GM23338 (cell line): ENCODE results near the gene WWOX. TPM values are rescaled to one million over a fixed set of nuclear protein-coding genes. Genes with fewer than 3 reads are reported as not detected.
A peak's percentile ranks its signal among the peaks of the same experiment; 100 is the strongest.

Experiments used
- ATAC-seq: fragments of 200-7000 bp; cut with Tn5 transposase; 3 replicates; pipeline ENCODE4 v1.9.1; 2020
- DNase-seq: peaks from one replicate; pipeline ENCODE4 v3.0.0-alpha.2; 2015; ENCODE audit warnings: low spot score
- H2AFZ ChIP-seq: fragments of 200-600 bp; sonication (generic); 2 replicates; pipeline ENCODE4 v1.8.0; 2016; ENCODE audit warnings: antibody characterized with exemption, mild to moderate bottlenecking, moderate library complexity
- H3F3A ChIP-seq: fragments of 200-600 bp; sonication (generic); replicated peaks from 2 replicates; pipeline ENCODE4 v1.8.0; 2017; ENCODE audit warnings: antibody characterized with exemption, mixed run types, low read depth
- H3K27ac ChIP-seq: fragments of 200-600 bp; sonication (generic); 2 replicates; pipeline ENCODE4 v1.6.1; 2016; ENCODE audit warnings: low read depth
- H3K27me3 ChIP-seq: fragments of 200-600 bp; sonication (generic); 2 replicates; pipeline ENCODE4 v1.8.0; 2016; ENCODE audit warnings: mild to moderate bottlenecking, mixed run types, moderate library complexity; ENCODE audit not compliant: insufficient read depth
- H3K36me3 ChIP-seq: fragments of 200-600 bp; sonication (generic); 2 replicates; pipeline ENCODE4 v1.8.0; 2016; ENCODE audit warnings: mild to moderate bottlenecking; ENCODE audit not compliant: insufficient read depth
- H3K4me1 ChIP-seq: fragments of 200-600 bp; sonication (generic); 2 replicates; pipeline ENCODE4 v1.8.0; 2016; ENCODE audit warnings: mild to moderate bottlenecking, moderate library complexity; ENCODE audit not compliant: insufficient read depth
- H3K4me2 ChIP-seq: fragments of 200-600 bp; sonication (generic); 2 replicates; pipeline ENCODE4 v1.7.1; 2017; ENCODE audit warnings: mixed run types
- H3K4me3 ChIP-seq: fragments of 200-600 bp; sonication (generic); 2 replicates; pipeline ENCODE4 v1.6.1; 2016; ENCODE audit warnings: mixed run types
- H3K79me2 ChIP-seq: fragments of 200-600 bp; sonication (generic); replicated peaks from 2 replicates; pipeline ENCODE4 v1.8.0; 2017; ENCODE audit warnings: mild to moderate bottlenecking; ENCODE audit not compliant: insufficient read depth
- H3K9me2 ChIP-seq: fragments of 200-600 bp; sonication (generic); 2 replicates; pipeline ENCODE4 v1.8.0; 2017; ENCODE audit not compliant: insufficient read depth
- H4K20me1 ChIP-seq: fragments of 200-600 bp; sonication (generic); replicated peaks from 2 replicates; pipeline ENCODE4 v1.8.0; 2017; ENCODE audit warnings: mild to moderate bottlenecking; ENCODE audit not compliant: insufficient read depth
- H3K27ac Mint-ChIP-seq: 2 replicates; pipeline ENCODE4 v1.8.0; 2020; ENCODE audit warnings: inconsistent platforms, mild to moderate bottlenecking, moderate library complexity, mixed read lengths
- H3K27me3 Mint-ChIP-seq: 3 replicates; pipeline ENCODE4 v1.8.0; 2022; ENCODE audit warnings: low read depth, mild to moderate bottlenecking, moderate library complexity, mixed read lengths, inconsistent platforms; ENCODE audit not compliant: insufficient read depth, poor library complexity
- H3K36me3 Mint-ChIP-seq: 3 replicates; pipeline ENCODE4 v1.8.0; 2021; ENCODE audit warnings: low read depth, mild to moderate bottlenecking, inconsistent platforms, moderate library complexity, mixed read lengths
- H3K4me1 Mint-ChIP-seq: 3 replicates; pipeline ENCODE4 v1.8.0; 2020; ENCODE audit warnings: mild to moderate bottlenecking, inconsistent platforms, mixed read lengths
- H3K4me3 Mint-ChIP-seq: 3 replicates; pipeline ENCODE4 v1.8.0; 2021; ENCODE audit warnings: moderate library complexity, mild to moderate bottlenecking, inconsistent platforms, mixed read lengths
- H3K9me3 Mint-ChIP-seq: 3 replicates; pipeline ENCODE4 v1.8.0; 2020; ENCODE audit warnings: moderate library complexity, mild to moderate bottlenecking, inconsistent platforms, mixed read lengths
- CTCF ChIP-seq, 2 experiments: fragments of 200-600 bp in 1 of 2; sonication (generic) in 1 of 2; conservative IDR thresholded peaks; 2 replicates each; pipeline versions ENCODE4 v1.5.1 to v1.6.1; 2016 to 2017; ENCODE audit warnings: antibody characterized with exemption in 2 of 2, low read depth in 2 of 2, mild to moderate bottlenecking in 2 of 2, moderate library complexity in 1 of 2
- EZH2phosphoT487 ChIP-seq: fragments of 200-600 bp; sonication (generic); IDR thresholded peaks from one replicate; pipeline ENCODE4 v1.8.1; 2018; ENCODE audit warnings: antibody characterized with exemption; ENCODE audit not compliant: unreplicated experiment
- JUNB ChIP-seq: IDR thresholded peaks from one replicate; pipeline ENCODE4 v1.6.1; 2016; ENCODE audit warnings: antibody characterized with exemption; ENCODE audit not compliant: unreplicated experiment
- NANOG ChIP-seq: IDR thresholded peaks from 2 replicates; pipeline ENCODE4 v1.6.1; 2016; ENCODE audit warnings: antibody characterized with exemption, borderline replicate concordance
- POLR2AphosphoS5 ChIP-seq: IDR thresholded peaks from 2 replicates; pipeline ENCODE4 v1.6.1; 2016; ENCODE audit warnings: antibody characterized with exemption, low read depth
- STAT1 ChIP-seq: IDR thresholded peaks from one replicate; pipeline ENCODE4 v1.6.1; 2016; ENCODE audit warnings: antibody characterized with exemption; ENCODE audit not compliant: unreplicated experiment
- ZNF331 ChIP-seq: fragments of 250-450 bp; sonication (Bioruptor Pico); IDR thresholded peaks from 2 replicates; pipeline ENCODE4 v1.5.0; 2020; ENCODE audit warnings: low read depth, mild to moderate bottlenecking, moderate library complexity
- ZNF462 ChIP-seq: fragments of 250-450 bp; sonication (Bioruptor Pico); IDR thresholded peaks from 2 replicates; pipeline ENCODE4 v1.5.0; 2020; ENCODE audit warnings: mild to moderate bottlenecking, moderate library complexity
- polyA plus RNA-seq: library from polyadenylated mRNA; unstranded; fragments of >200 nt; fragmentation: Nextera tagmentation; extraction: Ambion mirVana; gene quantifications from 2 replicates; pipeline ENCODE4 v1.2.1, GENCODE V29; 2016
- total RNA-seq: library from RNA; depleted of rRNA; stranded (reverse); fragments of >200 nt; shearing (Covaris generic); gene quantifications from 2 replicates; pipeline ENCODE4 v1.2.3, GENCODE V29; 2014
- TF ChIP-seq, protein P1 (sequence below): IDR thresholded peaks from one replicate; pipeline ENCODE4 v1.6.1; 2018; ENCODE audit warnings: antibody characterized with exemption; ENCODE audit not compliant: unreplicated experiment

WWOX gene
- total and polyA plus RNA-seq, 2 experiments from 2014 or later, result 10.0 to 19.3 TPM

GRCh38 chr16:78228704-78229103, 129.2 kb downstream of the WWOX start (continued):
- TF ChIP-seq, protein P1, sequence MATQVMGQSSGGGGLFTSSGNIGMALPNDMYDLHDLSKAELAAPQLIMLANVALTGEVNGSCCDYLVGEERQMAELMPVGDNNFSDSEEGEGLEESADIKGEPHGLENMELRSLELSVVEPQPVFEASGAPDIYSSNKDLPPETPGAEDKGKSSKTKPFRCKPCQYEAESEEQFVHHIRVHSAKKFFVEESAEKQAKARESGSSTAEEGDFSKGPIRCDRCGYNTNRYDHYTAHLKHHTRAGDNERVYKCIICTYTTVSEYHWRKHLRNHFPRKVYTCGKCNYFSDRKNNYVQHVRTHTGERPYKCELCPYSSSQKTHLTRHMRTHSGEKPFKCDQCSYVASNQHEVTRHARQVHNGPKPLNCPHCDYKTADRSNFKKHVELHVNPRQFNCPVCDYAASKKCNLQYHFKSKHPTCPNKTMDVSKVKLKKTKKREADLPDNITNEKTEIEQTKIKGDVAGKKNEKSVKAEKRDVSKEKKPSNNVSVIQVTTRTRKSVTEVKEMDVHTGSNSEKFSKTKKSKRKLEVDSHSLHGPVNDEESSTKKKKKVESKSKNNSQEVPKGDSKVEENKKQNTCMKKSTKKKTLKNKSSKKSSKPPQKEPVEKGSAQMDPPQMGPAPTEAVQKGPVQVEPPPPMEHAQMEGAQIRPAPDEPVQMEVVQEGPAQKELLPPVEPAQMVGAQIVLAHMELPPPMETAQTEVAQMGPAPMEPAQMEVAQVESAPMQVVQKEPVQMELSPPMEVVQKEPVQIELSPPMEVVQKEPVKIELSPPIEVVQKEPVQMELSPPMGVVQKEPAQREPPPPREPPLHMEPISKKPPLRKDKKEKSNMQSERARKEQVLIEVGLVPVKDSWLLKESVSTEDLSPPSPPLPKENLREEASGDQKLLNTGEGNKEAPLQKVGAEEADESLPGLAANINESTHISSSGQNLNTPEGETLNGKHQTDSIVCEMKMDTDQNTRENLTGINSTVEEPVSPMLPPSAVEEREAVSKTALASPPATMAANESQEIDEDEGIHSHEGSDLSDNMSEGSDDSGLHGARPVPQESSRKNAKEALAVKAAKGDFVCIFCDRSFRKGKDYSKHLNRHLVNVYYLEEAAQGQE, result no peak
- TF ChIP-seq JUNB (no peak), NANOG (no peak), EZH2phosphoT487 (no peak), POLR2AphosphoS5 (no peak), STAT1 (no peak), CTCF (conservative IDR thresholded peaks at IDR 0.05; ENCODE audit: low read depth in 2 of 2) (no peak), ZNF331 (CRISPR knock-in tag) (no peak)

DNA sequence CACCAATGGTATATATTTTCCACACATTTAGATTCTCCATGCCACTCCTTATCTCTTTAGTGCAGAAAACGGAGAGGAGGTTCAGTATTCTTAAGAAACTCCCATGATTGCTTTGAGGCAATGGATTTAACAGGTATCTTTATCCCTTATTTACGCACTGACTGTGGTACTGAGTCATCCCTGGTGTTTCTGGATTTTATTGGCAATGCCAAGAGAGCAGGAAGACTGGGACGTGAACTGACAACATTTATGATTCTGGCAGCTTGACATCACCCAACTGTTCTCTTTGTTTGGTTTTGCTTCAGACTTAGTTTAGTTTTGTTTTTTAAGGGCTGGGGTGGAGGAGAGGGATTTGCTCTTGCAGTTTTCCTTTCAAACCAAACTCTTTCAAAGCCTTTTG, 131.4 kb downstream of the WWOX start:
- Histone ChIP-seq H3K27ac (no peak overlapping the region), H2AFZ (no peak overlapping the region), H3K4me2 (no peak overlapping the region), H3K9me2 (no peaks in the 10 kb centered on the region), H3F3A (no peaks in the 10 kb centered on the region), H3K4me3 (no peak overlapping the region), H3K4me1 (no peaks in the 10 kb centered on the region), H3K79me2 (no peaks in the 10 kb centered on the region), H3K27me3 (no peaks in the 10 kb centered on the region), H4K20me1 (no peaks in the 10 kb centered on the region), H3K36me3 (no peaks in the 10 kb centered on the region)
- no peak for ATAC-seq
- H3K4me3 Mint-ChIP-seq, result no peak overlapping the region
- peaks cover 11% of the 10 kb centered on the region for H3K4me1 Mint-ChIP-seq
- H3K9me3 Mint-ChIP-seq, result no peaks in the 10 kb centered on the region
- peaks cover 4% of the 10 kb centered on the region for H3K27me3 Mint-ChIP-seq
- TF ChIP-seq POLR2AphosphoS5 (no peak), NANOG (no peak)
- no peak overlapping the region for H3K27ac Mint-ChIP-seq
- no peak for DNase-seq
- no peaks in the 10 kb centered on the region for H3K36me3 Mint-ChIP-seq

DNA sequence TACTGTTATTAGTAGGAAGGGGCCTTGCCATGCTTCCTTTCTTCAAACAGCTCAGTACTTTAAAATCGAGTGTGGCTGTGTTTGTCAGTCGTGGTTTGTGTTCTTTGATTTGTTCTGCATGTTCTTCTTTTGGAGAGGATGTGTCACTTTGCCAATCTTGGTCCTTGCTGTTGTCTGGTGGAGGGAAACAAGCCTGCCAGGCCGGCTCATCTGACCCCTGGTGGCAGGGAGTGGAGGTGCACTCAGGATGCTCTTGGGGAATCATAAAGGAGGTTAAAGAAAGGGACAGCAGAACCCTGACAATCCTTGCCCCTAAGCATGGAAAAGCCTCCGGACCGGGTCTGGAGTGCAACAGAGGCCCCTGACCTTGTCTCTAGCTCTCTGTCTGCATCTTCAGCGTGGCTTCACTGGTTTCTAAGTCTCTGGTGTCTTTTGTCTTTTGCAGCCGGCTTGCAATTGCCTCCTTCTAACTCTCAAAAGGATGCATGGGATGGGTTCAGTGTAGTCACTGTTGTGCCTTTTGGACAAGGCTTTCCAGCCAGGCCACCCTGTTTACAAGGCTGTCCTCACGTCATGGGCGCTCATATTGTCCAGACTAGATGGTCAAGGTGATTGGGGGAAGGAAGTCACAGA, 135.8 kb downstream of the WWOX start:
- Histone ChIP-seq H3K9me2 (no peaks in the 10 kb centered on the region), H3K4me2 (no peak overlapping the region), H3K36me3 (no peaks in the 10 kb centered on the region), H3K27me3 (no peaks in the 10 kb centered on the region), H3K4me1 (no peaks in the 10 kb centered on the region), H4K20me1 (no peaks in the 10 kb centered on the region), H2AFZ (no peak overlapping the region), H3K27ac (no peak overlapping the region), H3K79me2 (no peaks in the 10 kb centered on the region), H3K4me3 (no peak overlapping the region), H3F3A (no peaks in the 10 kb centered on the region)
- H3K27me3 Mint-ChIP-seq, result peaks cover 8% of the 10 kb centered on the region
- H3K27ac Mint-ChIP-seq, result no peak overlapping the region
- H3K36me3 Mint-ChIP-seq, result no peaks in the 10 kb centered on the region
- H3K4me3 Mint-ChIP-seq, result no peak overlapping the region
- ATAC-seq (peak; percentile 94), DNase-seq (peak; percentile 88)
- H3K4me1 Mint-ChIP-seq, result peaks cover 11% of the 10 kb centered on the region
- H3K9me3 Mint-ChIP-seq, result no peaks in the 10 kb centered on the region
- no peak for TF ChIP-seq ZNF462 (CRISPR knock-in tag)
